Measurements from ENCODE around the gene ZDHHC23.

DNA sequence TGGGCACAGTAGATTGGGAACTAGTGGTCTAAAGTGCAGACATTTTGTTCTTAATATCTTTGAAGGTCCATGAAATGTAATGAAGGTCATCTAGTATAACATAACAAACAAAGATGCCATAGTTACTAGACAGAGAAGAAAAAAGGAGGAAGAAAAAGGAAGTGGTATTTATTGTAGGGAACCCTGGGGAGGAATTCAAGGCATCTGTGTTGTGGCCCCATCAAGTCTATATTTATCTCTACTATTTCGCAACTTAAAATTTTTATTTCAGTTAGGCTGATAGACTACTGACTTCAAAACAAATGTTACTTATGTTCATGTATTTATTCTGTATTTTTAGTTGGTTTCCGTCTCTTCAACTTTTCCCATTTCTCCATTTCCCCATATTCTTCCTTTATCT is 48.9 kb upstream of the ZDHHC23 start:
- TF ChIP-seq POLR2A (IDR thresholded peaks at IDR 0.05): no peak
- TF ChIP-seq, protein P1, sequence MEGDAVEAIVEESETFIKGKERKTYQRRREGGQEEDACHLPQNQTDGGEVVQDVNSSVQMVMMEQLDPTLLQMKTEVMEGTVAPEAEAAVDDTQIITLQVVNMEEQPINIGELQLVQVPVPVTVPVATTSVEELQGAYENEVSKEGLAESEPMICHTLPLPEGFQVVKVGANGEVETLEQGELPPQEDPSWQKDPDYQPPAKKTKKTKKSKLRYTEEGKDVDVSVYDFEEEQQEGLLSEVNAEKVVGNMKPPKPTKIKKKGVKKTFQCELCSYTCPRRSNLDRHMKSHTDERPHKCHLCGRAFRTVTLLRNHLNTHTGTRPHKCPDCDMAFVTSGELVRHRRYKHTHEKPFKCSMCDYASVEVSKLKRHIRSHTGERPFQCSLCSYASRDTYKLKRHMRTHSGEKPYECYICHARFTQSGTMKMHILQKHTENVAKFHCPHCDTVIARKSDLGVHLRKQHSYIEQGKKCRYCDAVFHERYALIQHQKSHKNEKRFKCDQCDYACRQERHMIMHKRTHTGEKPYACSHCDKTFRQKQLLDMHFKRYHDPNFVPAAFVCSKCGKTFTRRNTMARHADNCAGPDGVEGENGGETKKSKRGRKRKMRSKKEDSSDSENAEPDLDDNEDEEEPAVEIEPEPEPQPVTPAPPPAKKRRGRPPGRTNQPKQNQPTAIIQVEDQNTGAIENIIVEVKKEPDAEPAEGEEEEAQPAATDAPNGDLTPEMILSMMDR (IDR thresholded peaks at IDR 0.05): no peak
